HG03196 (cell line): ENCODE measurements around the gene SERPING1.

Experiments
- ATAC-seq: cut with Tn5 transposase; IDR thresholded peaks from one replicate; pipeline ENCODE4 v1.9.1; 2021; ENCODE audit not compliant: unreplicated experiment

Gene SERPING1

DNA sequence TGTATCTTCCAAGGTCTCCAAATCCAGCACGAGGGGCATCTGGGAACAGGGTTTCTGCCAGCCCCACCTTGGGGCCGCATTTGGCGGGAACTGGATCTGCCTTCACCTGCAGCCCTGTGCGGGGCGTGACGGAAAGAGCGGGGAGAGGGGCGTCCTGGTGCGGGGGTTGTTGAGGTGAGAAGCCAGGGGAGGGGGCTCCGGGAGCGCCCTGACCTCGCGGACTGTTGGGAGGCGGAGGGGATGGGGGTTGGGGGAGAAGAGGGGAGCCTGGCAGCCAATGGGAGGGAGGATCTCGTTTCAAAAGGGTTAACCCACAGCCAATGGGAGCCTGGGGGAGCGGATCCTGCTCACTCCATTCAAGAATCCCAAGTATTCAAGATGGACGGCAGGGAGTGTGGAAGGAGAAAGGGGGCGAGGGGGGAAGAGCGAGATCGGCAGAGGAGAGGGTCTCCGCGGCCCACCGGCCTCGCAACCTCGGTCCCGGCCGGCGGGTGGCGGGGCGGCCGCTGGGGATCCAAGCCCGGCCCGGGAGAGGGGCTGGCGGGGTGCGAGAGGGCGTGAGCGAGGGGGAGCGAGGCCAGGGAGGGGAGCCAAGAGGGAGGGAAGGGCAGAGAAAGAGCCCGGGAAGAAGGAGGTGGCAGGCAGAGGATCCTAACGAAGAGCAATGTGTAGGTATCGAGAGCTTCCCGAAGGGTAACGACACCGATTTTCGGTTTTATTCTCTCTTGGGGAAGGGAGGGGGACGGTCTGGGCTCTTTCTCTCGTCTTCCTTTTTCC, 40.7 kb downstream of the SERPING1 start:
- ATAC-seq = no peak

DNA sequence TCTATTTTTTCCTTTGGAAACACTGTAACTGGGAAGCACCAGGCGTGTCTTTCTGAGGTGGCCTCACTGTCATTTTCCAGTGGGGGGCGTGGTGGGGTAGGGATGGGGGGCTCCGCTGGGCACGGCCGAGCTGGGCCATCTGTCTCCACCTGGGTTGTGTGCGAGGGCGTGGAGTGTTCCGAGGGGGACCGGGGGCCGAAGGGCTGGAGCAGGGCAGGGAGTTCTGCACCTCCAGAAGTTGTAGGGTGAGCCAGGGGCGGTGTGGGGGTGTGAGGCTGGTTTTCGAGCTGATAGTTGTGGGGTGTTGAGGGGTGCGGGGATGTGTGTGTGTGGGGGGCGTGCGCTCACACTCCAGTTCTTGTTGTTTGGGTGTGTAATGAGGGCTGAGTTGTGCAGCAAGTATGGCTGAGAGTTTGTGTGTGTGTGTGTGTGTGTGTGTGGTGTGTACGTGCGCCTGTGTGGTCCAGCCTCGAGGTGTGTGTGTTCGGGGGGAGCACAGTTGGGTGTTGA, 41.4 kb downstream of the SERPING1 start:
- ATAC-seq = no peak

DNA sequence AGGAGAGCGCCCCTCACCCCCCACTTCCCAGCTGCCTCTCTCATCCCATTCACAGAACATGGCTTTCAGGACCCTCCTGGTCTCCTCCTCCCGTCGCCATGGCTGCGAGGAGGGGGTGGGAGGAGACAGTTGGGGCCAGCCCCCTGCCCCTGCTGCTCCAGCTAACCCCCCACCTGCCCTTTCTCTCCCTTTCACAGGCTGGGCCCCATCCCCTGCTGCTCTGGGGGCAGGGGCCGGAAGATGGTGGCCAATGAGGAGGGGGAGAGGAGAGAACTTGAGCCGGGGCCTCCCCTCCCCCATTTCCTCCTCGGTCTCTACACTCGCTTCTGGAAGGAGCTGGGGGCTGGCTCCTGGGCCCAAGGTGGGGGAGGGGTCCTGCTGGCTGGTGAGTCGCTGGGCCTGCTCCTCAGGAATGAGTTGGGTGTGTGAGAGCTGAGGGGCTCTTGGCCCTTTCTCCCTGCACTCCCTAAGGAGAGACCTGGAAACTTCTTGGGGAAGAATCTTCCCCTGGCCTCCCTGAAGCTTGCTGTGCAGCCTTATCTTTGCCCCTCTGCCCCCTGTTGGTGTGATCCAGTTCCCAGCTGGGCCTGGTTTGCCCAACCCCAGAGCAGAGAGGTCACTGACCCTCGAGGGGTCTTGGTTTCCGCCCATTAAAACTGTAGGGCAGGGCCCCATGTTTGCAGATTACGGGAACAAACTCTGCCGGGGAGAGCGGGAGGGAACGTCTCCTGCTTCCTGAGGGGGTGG, 42.0 kb downstream of the SERPING1 start:
- no peak for ATAC-seq

- no peak for ATAC-seq
These were observed 42.7 kb downstream of the SERPING1 start for GRCh38 chr11:57640068-57640800.

- no peak for ATAC-seq
These were observed 43.7 kb downstream of the SERPING1 start for GRCh38 chr11:57641011-57641807.

DNA sequence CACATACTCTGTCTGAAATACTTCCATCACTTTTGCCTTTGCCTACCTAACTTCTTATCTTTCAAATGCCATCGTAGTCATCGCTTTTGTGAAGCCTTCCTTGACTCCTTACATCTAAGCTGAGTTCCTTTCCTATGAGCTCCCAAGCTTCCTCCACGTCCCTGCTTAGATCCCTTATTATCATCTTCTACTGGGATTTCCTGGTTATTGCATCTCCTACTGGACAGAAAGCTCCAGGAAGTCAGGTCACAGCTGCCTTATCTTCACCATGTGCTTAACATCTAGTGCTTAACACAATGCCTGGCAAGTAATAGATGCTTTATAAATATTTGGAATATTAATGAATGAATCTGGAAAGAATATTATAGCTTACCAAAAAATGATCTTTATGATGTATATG, 46.3 kb downstream of the SERPING1 start:
- ATAC-seq = no peak

DNA sequence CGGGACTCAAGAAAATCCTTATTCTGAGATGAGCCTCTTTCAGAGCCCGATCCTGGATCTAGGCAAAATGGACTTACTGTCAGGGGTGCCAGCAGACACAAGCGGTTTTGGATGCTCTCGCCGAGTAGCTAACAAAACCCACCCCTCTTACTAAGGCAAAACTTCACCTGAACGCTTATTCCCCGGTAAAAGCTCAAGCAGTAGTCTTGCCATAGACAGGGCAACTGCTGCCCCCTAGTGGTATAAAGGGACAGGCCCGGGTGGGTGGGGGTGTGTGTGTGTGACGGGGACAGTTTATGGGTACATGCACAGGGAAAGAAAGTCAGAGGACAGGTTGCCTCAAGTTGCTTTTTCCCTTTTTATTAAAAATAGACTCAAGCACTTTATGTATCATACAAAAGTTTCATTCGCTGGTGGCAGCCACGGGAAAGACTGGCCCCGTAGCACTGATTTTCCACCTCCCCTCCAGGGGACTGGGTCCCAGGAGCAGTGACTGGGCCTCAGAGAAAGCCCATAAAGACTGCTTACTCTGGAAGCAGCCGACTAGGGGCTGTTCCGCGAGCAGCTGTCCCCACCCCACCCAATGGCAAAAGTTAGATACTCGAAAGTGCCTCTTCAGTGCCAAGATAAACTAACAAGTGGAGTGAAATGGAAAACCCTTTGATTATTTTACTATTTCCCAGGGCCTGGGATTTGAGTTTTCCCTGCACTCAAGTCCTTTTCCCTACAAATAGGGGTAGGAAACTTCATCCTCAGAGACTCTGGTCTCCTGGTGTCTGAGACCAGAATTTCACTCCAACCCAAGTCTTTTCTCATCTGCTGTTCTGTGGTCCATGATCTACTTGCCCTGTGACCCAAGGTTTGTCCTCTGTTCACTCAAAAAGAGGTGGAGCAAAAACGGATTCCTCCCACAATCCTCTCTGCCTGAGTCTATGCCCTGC, 47.5 kb downstream of the SERPING1 start:
- ATAC-seq = no peak

DNA sequence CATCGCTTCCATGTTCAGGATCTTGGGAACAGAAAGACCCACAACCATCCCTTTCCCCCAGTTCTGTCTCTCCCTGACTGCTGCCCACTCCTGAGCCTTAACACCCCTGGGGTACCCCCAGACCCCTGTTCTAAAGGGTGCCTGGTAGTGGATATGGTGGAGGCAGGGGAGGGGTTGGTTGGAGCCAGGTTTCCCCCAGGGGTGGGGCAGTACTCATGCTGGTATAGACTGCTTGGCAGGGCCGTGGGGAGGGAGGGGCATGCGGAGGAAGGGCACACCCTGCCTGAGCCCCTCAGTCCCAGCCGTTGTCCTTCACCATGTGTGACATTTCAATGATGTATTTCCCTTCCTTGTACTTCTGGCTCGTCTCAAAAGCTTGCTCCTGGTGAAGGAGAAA, 48.2 kb downstream of the SERPING1 start:
- ATAC-seq = no peak

GRCh38 chr11:57646194-57646798, 48.8 kb downstream of the SERPING1 start:
- no peak for ATAC-seq

GRCh38 chr11:57646799-57647303, 49.4 kb downstream of the SERPING1 start:
- ATAC-seq = no peak

GRCh38 chr11:57647372-57647771, 49.9 kb downstream of the SERPING1 start:
- ATAC-seq = no peak

GRCh38 chr11:57647960-57648800, 50.7 kb downstream of the SERPING1 start:
- no peak for ATAC-seq

GRCh38 chr11:57648801-57649735, 51.6 kb downstream of the SERPING1 start:
- no peak for ATAC-seq

GRCh38 chr11:57649826-57650738, 52.6 kb downstream of the SERPING1 start, which contains the start of gene YPEL4:
YPEL4 (minus strand) TSS chr11:57649912; CDS start chr11:57647107, 2,805 bp downstream.
- ATAC-seq = no peak

DNA sequence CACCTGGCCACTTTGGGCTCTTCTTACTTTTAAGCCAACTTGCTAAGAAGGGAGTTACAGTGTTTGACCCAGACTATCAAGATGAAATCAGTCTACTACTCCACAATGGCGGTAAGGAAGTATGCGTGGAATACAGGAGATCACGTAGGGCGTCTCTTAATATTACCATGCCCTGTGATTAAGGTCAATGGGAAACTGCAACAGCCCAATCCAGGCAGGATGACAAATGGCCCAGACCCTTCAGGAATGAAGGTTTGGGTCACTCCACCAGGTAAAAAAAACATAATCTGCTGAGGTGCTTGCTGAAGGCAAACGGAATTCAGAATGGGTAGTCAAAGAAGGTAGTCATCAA, 53.2 kb downstream of the SERPING1 start:
- ATAC-seq = no peak

DNA sequence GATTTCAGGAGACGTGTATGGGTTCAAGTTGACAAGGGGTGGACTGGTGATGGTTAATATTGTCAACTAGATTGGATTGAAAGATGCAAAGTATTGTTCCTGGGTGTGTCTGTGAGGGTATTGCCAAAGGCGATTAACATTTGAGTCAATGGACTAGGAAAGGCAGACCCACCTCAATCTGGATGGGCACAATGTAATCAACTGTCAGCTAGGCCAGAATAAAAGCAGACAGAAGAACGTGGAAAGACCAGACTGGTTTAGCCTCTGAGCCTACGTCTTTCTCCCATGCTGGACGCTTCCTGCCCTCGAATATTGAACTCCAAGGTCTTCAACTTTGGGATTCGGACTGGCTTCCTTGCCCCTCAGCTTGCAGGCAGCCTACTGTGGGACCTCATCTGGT, 53.9 kb downstream of the SERPING1 start:
- no peak for ATAC-seq
